H1 (cell line): ENCODE results near the gene ARHGEF7. TPM values are rescaled to one million over a fixed set of nuclear protein-coding genes. Genes with fewer than 3 reads are reported as not detected.

Source experiments
- CTCF ChIA-PET: fragments of 300-600 bp; sonication (Branson Sonifier 250); formaldehyde crosslinking; loops from one replicate; lab custom pipeline; 2021; ENCODE audit not compliant: partially characterized antibody; lab: Charles Lee
- POLR2A ChIA-PET: fragments of 300-600 bp; sonication (Branson Sonifier 250); formaldehyde crosslinking; loops from one replicate; lab custom pipeline; 2021; ENCODE audit warnings: inconsistent platforms; ENCODE audit not compliant: partially characterized antibody; lab: Charles Lee
- DNase-seq, 2 experiments: peaks; one replicate each; pipeline versions ENCODE4 v3.0.0 to v3.0.0-alpha.2; 2010 to 2022; ENCODE audit warnings: low spot score in 2 of 2, low read depth in 1 of 2, mixed read lengths in 1 of 2
- FAIRE-seq: peaks from 2 replicates; lab custom pipeline; 2011; peaks lifted over from hg19 to GRCh38; lab: Jason Lieb, UNC
- H2AFZ ChIP-seq: 2 replicates; pipeline ENCODE4 v1.8.1; 2012; ENCODE audit warnings: low read length, inconsistent platforms
- H2AK5ac ChIP-seq: 2 replicates; pipeline ENCODE4 v1.6.1; 2013; ENCODE audit warnings: low read depth, low read length
- H2BK120ac ChIP-seq: replicated peaks from 2 replicates; pipeline ENCODE3; 2013; ENCODE audit warnings: low read depth, low read length, inconsistent platforms
- H2BK12ac ChIP-seq: 2 replicates; pipeline ENCODE4 v1.6.1; 2013; ENCODE audit warnings: low read depth, low read length
- H2BK15ac ChIP-seq: 2 replicates; pipeline ENCODE4 v1.6.1; 2013; ENCODE audit warnings: low read length
- H2BK20ac ChIP-seq: 2 replicates; pipeline ENCODE4 v1.6.1; 2013; ENCODE audit warnings: low read length
- H2BK5ac ChIP-seq: 2 replicates; pipeline ENCODE4 v1.6.1; 2013; ENCODE audit warnings: low read depth, low read length
- H3K14ac ChIP-seq: 2 replicates; pipeline ENCODE4 v1.6.1; 2013; ENCODE audit warnings: inconsistent platforms; ENCODE audit not compliant: insufficient read length
- H3K18ac ChIP-seq: 2 replicates; pipeline ENCODE4 v1.6.1; 2013; ENCODE audit warnings: low read length; ENCODE audit errors: extremely low read depth
- H3K23ac ChIP-seq: 2 replicates; pipeline ENCODE4 v1.6.1; 2013; ENCODE audit warnings: inconsistent platforms; ENCODE audit not compliant: insufficient read length
- H3K23me2 ChIP-seq: 2 replicates; pipeline ENCODE4 v1.6.1; 2013; ENCODE audit warnings: low read depth, low read length
- H3K27ac ChIP-seq: 2 replicates; pipeline ENCODE4 v1.6.1; 2011; ENCODE audit warnings: low read depth, low read length, inconsistent platforms
- H3K27me3 ChIP-seq, 4 experiments: replicated peaks in 1 of 4; 1 replicate in 1 of 4; 2 replicates in 3 of 4; pipeline versions ENCODE4 v1.6.1 to v1.8.1; 2011 to 2013; ENCODE audit warnings: low read length in 3 of 4, mild to moderate bottlenecking in 3 of 4, inconsistent platforms in 2 of 4, mixed read lengths in 2 of 4, moderate library complexity in 1 of 4; ENCODE audit not compliant: control insufficient read depth in 3 of 4, insufficient read depth in 3 of 4; ENCODE audit errors: extremely low read depth in 1 of 4
- H3K36me3 ChIP-seq, 4 experiments: 2 replicates each; pipeline versions ENCODE4 v1.6.1 to v1.8.1; 2011 to 2013; ENCODE audit warnings: mild to moderate bottlenecking in 4 of 4, low read length in 3 of 4, moderate library complexity in 2 of 4, control low read depth in 1 of 4, inconsistent platforms in 1 of 4; ENCODE audit not compliant: insufficient read depth in 4 of 4, control insufficient read depth in 2 of 4
- H3K4ac ChIP-seq: replicated peaks from 2 replicates; pipeline ENCODE3; 2013; ENCODE audit warnings: low read length, low read depth, mixed read lengths, inconsistent platforms; ENCODE audit not compliant: insufficient read length
- H3K4me1 ChIP-seq, 4 experiments: replicated peaks in 1 of 4; 1 replicate in 1 of 4; 2 replicates in 3 of 4; pipeline versions ENCODE4 v1.6.1 to v1.8.1; 2011 to 2013; ENCODE audit warnings: low read length in 3 of 4, inconsistent platforms in 2 of 4, mixed read lengths in 1 of 4; ENCODE audit not compliant: insufficient read depth in 4 of 4, control insufficient read depth in 3 of 4
- H3K4me2 ChIP-seq, 2 experiments: 2 replicates each; pipeline versions ENCODE4 v1.6.1 to v1.8.1; 2011 to 2013; ENCODE audit warnings: low read depth in 2 of 2, low read length in 2 of 2, control low read depth in 1 of 2, inconsistent platforms in 1 of 2, mild to moderate bottlenecking in 1 of 2; ENCODE audit not compliant: insufficient read depth in 1 of 2
- H3K4me3 ChIP-seq, 4 experiments: fragments of 200-600, 300-600 bp in 1 of 4; sonication (generic), shearing (Covaris generic), sonication (Bioruptor Twin) in 1 of 4; 2 replicates each; pipeline versions ENCODE4 v1.5.1 to v1.8.1; 2011 to 2016; ENCODE audit warnings: low read length in 4 of 4, low read depth in 3 of 4, control low read depth in 2 of 4, inconsistent platforms in 2 of 4, mild to moderate bottlenecking in 2 of 4, mixed read lengths in 1 of 4, moderate library complexity in 1 of 4; ENCODE audit not compliant: insufficient read depth in 2 of 4; ENCODE audit errors: extremely low read depth in 1 of 4
- H3K56ac ChIP-seq: replicated peaks from 2 replicates; pipeline ENCODE3; 2013; ENCODE audit warnings: low read depth, mild to moderate bottlenecking, mixed read lengths, low read length, inconsistent platforms; ENCODE audit not compliant: insufficient read length
- H3K79me1 ChIP-seq: 2 replicates; pipeline ENCODE4 v1.6.1; 2013; ENCODE audit warnings: low read depth, low read length, control low read depth
- H3K79me2 ChIP-seq, 2 experiments: 2 replicates each; pipeline versions ENCODE4 v1.6.1 to v1.8.1; 2012 to 2013; ENCODE audit warnings: low read length in 2 of 2, mild to moderate bottlenecking in 2 of 2, inconsistent platforms in 1 of 2; ENCODE audit not compliant: insufficient read depth in 2 of 2, control insufficient read depth in 1 of 2
- H3K9ac ChIP-seq, 4 experiments: replicated peaks in 1 of 4; 1 replicate in 1 of 4; 2 replicates in 3 of 4; pipeline versions ENCODE4 v1.6.1 to v1.8.1; 2011 to 2013; ENCODE audit warnings: low read depth in 3 of 4, low read length in 3 of 4, control low read depth in 2 of 4, mild to moderate bottlenecking in 2 of 4, moderate library complexity in 2 of 4, inconsistent platforms in 1 of 4; ENCODE audit errors: extremely low read depth in 1 of 4
- H3K9me3 ChIP-seq, 2 experiments: 2 replicates each; pipeline versions ENCODE4 v1.6.1 to v1.8.1; 2012 to 2013; ENCODE audit warnings: mild to moderate bottlenecking in 2 of 2, moderate library complexity in 2 of 2, control low read depth in 1 of 2, inconsistent platforms in 1 of 2, low read depth in 1 of 2, low read length in 1 of 2, mixed read lengths in 1 of 2; ENCODE audit not compliant: insufficient read depth in 2 of 2
- H4K20me1 ChIP-seq, 2 experiments: replicated peaks in 1 of 2; 2 replicates each; pipeline versions ENCODE3 to v1.8.1; 2011 to 2013; ENCODE audit warnings: inconsistent platforms in 2 of 2, low read length in 2 of 2, mild to moderate bottlenecking in 1 of 2; ENCODE audit not compliant: insufficient read depth in 2 of 2, control insufficient read depth in 1 of 2
- H4K5ac ChIP-seq: 2 replicates; pipeline ENCODE4 v1.6.1; 2013; ENCODE audit warnings: low read length, low read depth, mixed read lengths, inconsistent platforms; ENCODE audit not compliant: insufficient read length
- H4K8ac ChIP-seq: 2 replicates; pipeline ENCODE4 v1.8.0; 2013; ENCODE audit warnings: mild to moderate bottlenecking, moderate library complexity, low read length, inconsistent platforms; ENCODE audit not compliant: insufficient read depth; ENCODE audit errors: extremely low read depth
- H4K91ac ChIP-seq: replicated peaks from 2 replicates; pipeline ENCODE3; 2013; ENCODE audit warnings: low read length, mixed read lengths, inconsistent platforms; ENCODE audit not compliant: insufficient read length
- EZH2 ChIP-seq: fragments of 200-600 bp; sonication (generic); IDR thresholded peaks from 2 replicates; pipeline ENCODE4 v1.7.1; 2012; ENCODE audit warnings: low read depth, mild to moderate bottlenecking, moderate library complexity, low read length, inconsistent platforms; ENCODE audit not compliant: severe bottlenecking
- JUN ChIP-seq: IDR thresholded peaks from 2 replicates; pipeline ENCODE4 v1.6.1; 2011; ENCODE audit warnings: low read depth, mild to moderate bottlenecking, improper control_type of control experiment, low read length
- NRF1 ChIP-seq: IDR thresholded peaks from 2 replicates; pipeline ENCODE4 v1.6.1; 2011; ENCODE audit warnings: mild to moderate bottlenecking, low read depth, low read length, improper control_type of control experiment
- POLR2AphosphoS5 ChIP-seq: IDR thresholded peaks from 2 replicates; pipeline ENCODE4 v1.6.1; 2011; ENCODE audit warnings: low read depth, low read length
- POU5F1 ChIP-seq: IDR thresholded peaks from 2 replicates; pipeline ENCODE4 v1.6.1; 2011; ENCODE audit warnings: low read depth, mild to moderate bottlenecking, low read length, moderate library complexity
- RAD21 ChIP-seq, 2 experiments: IDR thresholded peaks in 1 of 2; conservative IDR thresholded peaks in 1 of 2; 2 replicates each; pipeline ENCODE4 v1.6.1; 2011; ENCODE audit warnings: low read depth in 2 of 2, low read length in 2 of 2, improper control_type of control experiment in 1 of 2, inconsistent platforms in 1 of 2, mild to moderate bottlenecking in 1 of 2, moderate library complexity in 1 of 2
- RFX5 ChIP-seq: IDR thresholded peaks from 2 replicates; pipeline ENCODE4 v1.6.1; 2011; ENCODE audit warnings: low read depth, low read length, improper control_type of control experiment, borderline replicate concordance
- WGBS, 2 experiments: shearing (Covaris generic) in 1 of 2; methylation state at CpG; one replicate each; pipeline versions ENCODE4 v1.1.6 to v1.1.7; 2013 to 2015; ENCODE audit warnings: low lambda C conversion rate in 2 of 2, mixed read lengths in 2 of 2, inconsistent platforms in 1 of 2, low coverage in 1 of 2, missing lambda C conversion rate in 1 of 2; ENCODE audit not compliant: insufficient replicate concordance in 2 of 2, insufficient coverage in 1 of 2, insufficient read length in 1 of 2; ENCODE audit errors: extremely low coverage in 1 of 2, missing lambda C conversion rate in 1 of 2; 5-methylcytosine and 5-hydroxymethylcytosine counted together
- polyA plus RNA-seq, 7 experiments: library from polyadenylated mRNA; depleted of rRNA in 3 of 7; stranded (reverse) in 5 of 7; unstranded in 2 of 7; fragments of >200 nt in 5 of 7; fragments of 200-250 nt in 2 of 7; gene quantifications; 1 replicate in 5 of 7; 2 replicates in 1 of 7; 4 replicates in 1 of 7; pipeline versions ENCODE4 v1.2.1 to v1.2.3, GENCODE V29; 2011 to 2013; ENCODE audit warnings: missing spikeins in 2 of 7, mixed read lengths in 2 of 7
- total RNA-seq: library from RNA; stranded (reverse); fragmentation: NEBNext Ultra II Directional; extraction: Animal tissue kit (Norgen Biotek cat#: 25700); gene quantifications from 2 replicates; pipeline ENCODE4 v1.2.1, GENCODE V29; 2021
- TF ChIP-seq, protein P1 (sequence below): IDR thresholded peaks from 2 replicates; pipeline ENCODE4 v1.6.1; 2011; ENCODE audit warnings: low read depth, mild to moderate bottlenecking, low read length; ENCODE audit not compliant: insufficient read depth
- TF ChIP-seq, protein P2 (sequence below): IDR thresholded peaks from 2 replicates; pipeline ENCODE4 v1.6.1; 2012; ENCODE audit warnings: low read length, inconsistent platforms

The ARHGEF7 gene
- total and polyA plus RNA-seq, 2 of the 8 experiments (the other 6 are each of a cell fraction or from before 2014, with no cell fraction given): 26.2 to 56.5 TPM

DNA sequence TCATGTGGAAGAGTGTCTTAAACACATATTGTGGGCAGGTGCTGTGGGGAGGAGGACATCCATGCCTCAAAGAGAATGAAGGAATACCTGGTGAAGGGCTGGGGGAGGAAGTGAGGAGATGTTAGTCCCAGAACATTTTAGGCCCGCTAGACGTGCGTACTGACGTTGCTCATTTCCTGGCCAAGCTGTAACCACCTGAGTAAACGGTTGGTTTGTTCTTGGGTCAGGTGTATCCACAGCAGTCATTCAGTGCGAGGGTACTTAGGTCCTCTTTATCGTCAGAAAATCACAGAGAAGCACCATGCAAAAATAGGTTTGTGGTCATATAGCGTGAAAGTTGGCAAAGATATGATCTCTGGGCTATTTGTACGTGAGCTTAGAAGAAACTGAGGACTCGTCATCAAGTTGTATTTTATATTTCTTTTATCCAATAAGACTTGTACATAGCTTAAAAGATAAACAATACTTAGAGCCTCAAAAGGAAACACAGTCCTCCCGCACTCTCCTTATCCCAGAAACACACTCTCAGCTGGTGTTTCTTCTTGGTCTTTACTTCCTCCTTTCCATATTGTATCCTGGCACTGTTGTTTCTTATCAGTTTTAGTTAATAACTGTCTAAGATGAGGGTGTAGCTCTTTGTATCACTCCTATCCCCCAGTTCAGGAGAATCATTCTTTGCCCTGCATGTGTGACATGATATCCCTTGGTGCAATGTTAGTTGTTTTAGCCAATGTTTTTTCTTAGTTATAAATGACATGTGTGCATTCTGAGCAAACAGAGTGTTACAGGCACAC lies 52.0 kb downstream of the ARHGEF7 start:
- Histone ChIP-seq H3K36me3 (no peaks in the 10 kb centered on the region; a peak in 1 of 8 replicates), H3K27me3 (no peaks in the 10 kb centered on the region), H3K9me3 (no peaks in the 10 kb centered on the region), H2BK120ac (no peak overlapping the region), H2BK20ac (no peak overlapping the region), H3K23ac (no peak overlapping the region), H3K79me1 (peaks cover 37% of the 10 kb centered on the region), H4K20me1 (peaks cover 4 to 33% of the 10 kb centered on the region in 2 experiments), H2BK5ac (no peak overlapping the region), H3K23me2 (no peaks in the 10 kb centered on the region), H3K18ac (no peak overlapping the region), H3K14ac (no peak overlapping the region), H3K27ac (no peak overlapping the region), H2BK15ac (no peak overlapping the region), H2AFZ (no peak overlapping the region), H3K56ac (no peak overlapping the region), H4K91ac (no peak overlapping the region), H4K8ac (no peak overlapping the region), H2AK5ac (no peak overlapping the region), H3K4me3 (no peak overlapping the region), H2BK12ac (no peak overlapping the region), H3K79me2 (peaks cover 21 to 99% of the 10 kb centered on the region in 2 experiments), H4K5ac (no peak overlapping the region), H3K9ac (no peak overlapping the region), H3K4me2 (no peak overlapping the region), H3K4me1 (peaks cover 0 to 6% (median 0%) of the 10 kb centered on the region in 4 experiments; a peak in 2 of 7 replicates), H3K4ac (no peak overlapping the region)
- ChIA-PET CTCF (interaction anchor here (0.7 to 2.0 kb wide), 5 partner anchors 10 to 99 kb away, joined by 3 to 5 read pairs (median 3); no protein-coding TSS in a partner anchor), POLR2A (no interaction called here)
- DNase-seq (no peak), FAIRE-seq (no peak)
- 85% methylated on average over 11 of the region's 11 CpGs; no CpG with 5 or more reads in 1 of the 2 experiments for WGBS, 2 experiments
- TF ChIP-seq, protein P1, sequence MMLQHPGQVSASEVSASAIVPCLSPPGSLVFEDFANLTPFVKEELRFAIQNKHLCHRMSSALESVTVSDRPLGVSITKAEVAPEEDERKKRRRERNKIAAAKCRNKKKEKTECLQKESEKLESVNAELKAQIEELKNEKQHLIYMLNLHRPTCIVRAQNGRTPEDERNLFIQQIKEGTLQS: no peak
- TF ChIP-seq POU5F1 (no peak), JUN (no peak), NRF1 (no peak), RAD21 (IDR thresholded peaks at IDR 0.05 in 1 of 2, conservative IDR thresholded peaks at IDR 0.05 in 1 of 2; ENCODE audit: low read depth in 2 of 2, low read length in 2 of 2) (no peak), POLR2AphosphoS5 (no peak), EZH2 (no peak), RFX5 (no peak)
- TF ChIP-seq, protein P2, sequence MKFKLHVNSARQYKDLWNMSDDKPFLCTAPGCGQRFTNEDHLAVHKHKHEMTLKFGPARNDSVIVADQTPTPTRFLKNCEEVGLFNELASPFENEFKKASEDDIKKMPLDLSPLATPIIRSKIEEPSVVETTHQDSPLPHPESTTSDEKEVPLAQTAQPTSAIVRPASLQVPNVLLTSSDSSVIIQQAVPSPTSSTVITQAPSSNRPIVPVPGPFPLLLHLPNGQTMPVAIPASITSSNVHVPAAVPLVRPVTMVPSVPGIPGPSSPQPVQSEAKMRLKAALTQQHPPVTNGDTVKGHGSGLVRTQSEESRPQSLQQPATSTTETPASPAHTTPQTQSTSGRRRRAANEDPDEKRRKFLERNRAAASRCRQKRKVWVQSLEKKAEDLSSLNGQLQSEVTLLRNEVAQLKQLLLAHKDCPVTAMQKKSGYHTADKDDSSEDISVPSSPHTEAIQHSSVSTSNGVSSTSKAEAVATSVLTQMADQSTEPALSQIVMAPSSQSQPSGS: no peak
